GM12878 (cell line): Measurements from ENCODE around the gene ZNF462. TPM values are rescaled to one million over a fixed set of nuclear protein-coding genes. Genes with fewer than 3 reads are reported as not detected.

Experiments used
- ATAC-seq: fragments of 200-7000 bp; cut with Tn5 transposase; 3 replicates; pipeline ENCODE4 v1.9.1; 2020; ENCODE audit warnings: mild to moderate bottlenecking, moderate library complexity
- BruUV-seq: library from RNA; stranded (reverse); fragments of 400-500 nt; replicated peaks from 2 replicates; lab custom pipeline; 2021; lab: Mats Ljungman, UMichigan
- CTCF ChIA-PET: fragments of 300-600 bp; sonication (Branson Sonifier 250); formaldehyde crosslinking; extraction: SDS; loops from one replicate; lab custom pipeline; 2021; ENCODE audit warnings: inconsistent platforms; lab: Yijun Ruan, JAX
- POLR2A ChIA-PET: fragments of 350-600 bp; formaldehyde crosslinking; extraction: SDS; loops from one replicate; lab custom pipeline; 2021; ENCODE audit warnings: inconsistent platforms; lab: Charles Lee
- RAD21 ChIA-PET: fragments of 300-600 bp; sonication (Branson Sonifier 250); formaldehyde crosslinking; loops from one replicate; lab custom pipeline; 2023; ENCODE audit warnings: antibody characterized with exemption; ENCODE audit not compliant: unreplicated experiment; lab: Charles Lee
- SMC1A ChIA-PET: fragments of 300-600 bp; sonication (Branson Sonifier 250); formaldehyde crosslinking; loops from one replicate; lab custom pipeline; 2023; ENCODE audit not compliant: unreplicated experiment, uncharacterized antibody; lab: Charles Lee
- DNase-seq: peaks from one replicate; pipeline ENCODE4 v3.0.0-alpha.2; 2011; ENCODE audit warnings: low read depth, low spot score
- FAIRE-seq: peaks from 3 replicates; lab custom pipeline; 2011; peaks lifted over from hg19 to GRCh38; lab: Jason Lieb, UNC
- H2AFZ ChIP-seq: 2 replicates; pipeline ENCODE4 v1.6.0; 2011; ENCODE audit warnings: low read depth, low read length, control low read depth; ENCODE audit not compliant: control insufficient read depth
- H3K27ac ChIP-seq: 2 replicates; pipeline ENCODE4 v1.5.1; 2011; ENCODE audit warnings: control low read depth; ENCODE audit not compliant: control insufficient read depth, insufficient read depth
- H3K27me3 ChIP-seq, 2 experiments: replicated peaks in 1 of 2; 2 replicates each; pipeline versions ENCODE4 v1.6.0 to v1.6.1; 2011; ENCODE audit warnings: low read length in 1 of 2; ENCODE audit not compliant: control insufficient read depth in 2 of 2, insufficient read depth in 2 of 2
- H3K36me3 ChIP-seq, 2 experiments: 2 replicates each; pipeline ENCODE4 v1.5.1; 2011; ENCODE audit warnings: low read length in 1 of 2; ENCODE audit not compliant: control insufficient read depth in 2 of 2, insufficient read depth in 2 of 2
- H3K4me1 ChIP-seq: 2 replicates; pipeline ENCODE4 v1.6.1; 2011; ENCODE audit warnings: mild to moderate bottlenecking, low read length, moderate library complexity, mixed read lengths; ENCODE audit not compliant: control insufficient read depth, insufficient read depth
- H3K4me2 ChIP-seq: 2 replicates; pipeline ENCODE4 v1.6.0; 2011; ENCODE audit warnings: control low read depth; ENCODE audit not compliant: control insufficient read depth, insufficient read depth
- H3K4me3 ChIP-seq: fragments of 200-600 bp; sonication (generic); 2 replicates; pipeline ENCODE4 v1.5.1; 2016
- H3K79me2 ChIP-seq: 2 replicates; pipeline ENCODE4 v1.6.0; 2011; ENCODE audit warnings: low read length; ENCODE audit not compliant: control insufficient read depth, insufficient read depth
- H3K9ac ChIP-seq: 2 replicates; pipeline ENCODE4 v1.8.0; 2011; ENCODE audit warnings: low read length, control low read depth, mixed read lengths; ENCODE audit not compliant: control insufficient read depth, insufficient read depth
- H3K9me3 ChIP-seq: replicated peaks from 3 replicates; pipeline ENCODE4 v1.5.1; 2011; ENCODE audit warnings: mild to moderate bottlenecking, low read length; ENCODE audit not compliant: control insufficient read depth, insufficient read depth
- H4K20me1 ChIP-seq: 2 replicates; pipeline ENCODE4 v1.6.0; 2011; ENCODE audit not compliant: control insufficient read depth, insufficient read depth
- CBFB ChIP-seq: IDR thresholded peaks from 2 replicates; pipeline ENCODE4 v1.6.1; 2016; ENCODE audit warnings: antibody characterized with exemption, low read depth
- CEBPB ChIP-seq, 2 experiments: fragments of 150-350 bp in 1 of 2; IDR thresholded peaks; 2 replicates each; pipeline ENCODE4 v1.6.1; 2012 to 2014; ENCODE audit warnings: low read depth in 2 of 2, low read length in 2 of 2, borderline replicate concordance in 1 of 2, inconsistent platforms in 1 of 2
- CEBPZ ChIP-seq: fragments of 150-350 bp; IDR thresholded peaks from 2 replicates; pipeline ENCODE4 v1.6.1; 2016; ENCODE audit warnings: low read depth, low read length
- CREB1 ChIP-seq: IDR thresholded peaks from 2 replicates; pipeline ENCODE4 v1.6.1; 2012; ENCODE audit warnings: low read depth, mild to moderate bottlenecking, inconsistent platforms
- ETV6 ChIP-seq, 2 experiments: fragments of 450-650 bp in 1 of 2; IDR thresholded peaks in 1 of 2; conservative IDR thresholded peaks in 1 of 2; 2 replicates each; pipeline ENCODE4 v1.6.1; 2014; ENCODE audit warnings: antibody characterized with exemption in 1 of 2, borderline replicate concordance in 1 of 2, low read depth in 1 of 2, mild to moderate bottlenecking in 1 of 2, moderate library complexity in 1 of 2
- HCFC1 ChIP-seq: fragments of 150-350 bp; IDR thresholded peaks from 2 replicates; pipeline ENCODE4 v1.6.1; 2014; ENCODE audit warnings: low read length
- JUNB ChIP-seq: IDR thresholded peaks from 2 replicates; pipeline ENCODE4 v1.6.1; 2016; ENCODE audit warnings: antibody characterized with exemption, mild to moderate bottlenecking
- MLLT1 ChIP-seq: fragments of 450-650 bp; IDR thresholded peaks from 2 replicates; pipeline ENCODE4 v1.6.1; 2016; ENCODE audit warnings: mild to moderate bottlenecking
- NFYA ChIP-seq: IDR thresholded peaks from 2 replicates; pipeline ENCODE4 v1.6.1; 2011; ENCODE audit warnings: low read depth, mild to moderate bottlenecking, low read length, improper control_type of control experiment, borderline replicate concordance
- RAD51 ChIP-seq: fragments of 450-650 bp; IDR thresholded peaks from 2 replicates; pipeline ENCODE4 v1.6.1; 2016; ENCODE audit warnings: moderate library complexity, mild to moderate bottlenecking, inconsistent platforms
- RBBP5 ChIP-seq: fragments of 200-600 bp; sonication (generic); conservative IDR thresholded peaks from 2 replicates; pipeline ENCODE4 v1.6.1; 2016
- STAT3 ChIP-seq: IDR thresholded peaks from 2 replicates; pipeline ENCODE4 v1.6.1; 2011; ENCODE audit warnings: low read depth, low read length, improper control_type of control experiment
- ZBTB11 ChIP-seq: fragments of 450-650 bp; formaldehyde crosslinking; IDR thresholded peaks from 2 replicates; pipeline ENCODE4 v1.5.0; 2022; ENCODE audit warnings: mild to moderate bottlenecking, missing genetic modification characterization
- WGBS: methylation state at CpG from one replicate; pipeline ENCODE4 v1.1.6; 2016; ENCODE audit warnings: low lambda C conversion rate; ENCODE audit not compliant: insufficient replicate concordance, insufficient coverage; ENCODE audit errors: missing lambda C conversion rate; 5-methylcytosine and 5-hydroxymethylcytosine counted together
- in situ Hi-C: fragments of 300-500 bp; cut with MboI; formaldehyde crosslinking; loops from 9 replicates; pipeline ENCODE4 v1.14.3; 2018; ENCODE audit warnings: mixed read lengths
- intact Hi-C: fragments of 100-400 bp; cut with micrococcal nuclease; formaldehyde crosslinking; loops from one replicate; pipeline ENCODE4 v1.14.2; 2022; ENCODE audit not compliant: unreplicated experiment
- polyA plus RNA-seq, 11 experiments: library from polyadenylated mRNA; depleted of rRNA in 4 of 11; unstranded in 6 of 11; stranded (reverse) in 5 of 11; fragments of >200 nt; fragmentation: Nextera tagmentation in 4 of 11; fragmentation: Illumina TruSeq in 1 of 11; extraction: Ambion mirVana in 4 of 11; extraction: Trizol in 1 of 11; gene quantifications; 1 replicate in 1 of 11; 2 replicates in 10 of 11; pipeline versions ENCODE4 v1.2.1 to v1.2.3, GENCODE V29; 2011 to 2016; ENCODE audit warnings: inconsistent platforms in 2 of 11, missing spikeins in 2 of 11, low read depth in 1 of 11
- total RNA-seq, 4 experiments: library from RNA; depleted of rRNA in 3 of 4; stranded (reverse); fragments of >200 nt in 3 of 4; fragmentation: Illumina TruSeq in 1 of 4; extraction: Trizol in 1 of 4; gene quantifications; 2 replicates each; pipeline versions ENCODE4 v1.2.1 to v1.2.3, GENCODE V29; 2013 to 2021

Gene ZNF462
- total and polyA plus RNA-seq, 10 of the 15 experiments (the other 5 are each of a cell fraction or from before 2014, with no cell fraction given) = 0.27 to 13.7 (median 0.55) TPM

GRCh38 chr9:106868087-106868486 is 5.1 kb downstream of the ZNF462 start:
- CTCF ChIA-PET = interaction anchor here (0.8 to 6.0 kb wide), 6 partner anchors 14 to 1025 kb away, joined by 3 to 26 read pairs (median 4); no protein-coding TSS in a partner anchor
- SMC1A ChIA-PET = interaction anchor here (0.7 to 19.8 kb wide), 12 partner anchors 16 to 1007 kb away, joined by 3 to 219 read pairs (median 3); no protein-coding TSS in a partner anchor
- RAD21 ChIA-PET = interaction anchor here (1.1 to 5.9 kb wide), 7 partner anchors 12 to 114 kb away, joined by 3 to 80 read pairs (median 4); no protein-coding TSS in a partner anchor
- POLR2A ChIA-PET = interaction anchor here (0.6 to 1.9 kb wide), 4 partner anchors 9 to 112 kb away, joined by 4 to 8 read pairs (median 4); no protein-coding TSS in a partner anchor
- no peak overlapping the region for H3K4me2 ChIP-seq
- H3K79me2 ChIP-seq = no peaks in the 10 kb centered on the region
- H3K9ac ChIP-seq = no peak overlapping the region
- no peaks in the 10 kb centered on the region for H3K4me1 ChIP-seq
- no peak overlapping the region for H3K4me3 ChIP-seq
- peaks cover 0 to 2% of the 10 kb centered on the region in 2 experiments; a peak in 1 of 4 replicates for H3K27me3 ChIP-seq
- 0% methylated on average over 1 of the region's 1 CpG for WGBS
- no peaks in the 10 kb centered on the region; the same call in 1 of the 2 replicates for H4K20me1 ChIP-seq
- no peaks in the 10 kb centered on the region for H3K9me3 ChIP-seq
- DNase-seq (no peak), FAIRE-seq (no peak), ATAC-seq (no peak)
- H3K27ac ChIP-seq = no peak overlapping the region
- no peaks in the 10 kb centered on the region for H3K36me3 ChIP-seq
- intact Hi-C loops = loop anchor here (5.0 kb wide), 2 partner anchors 169 to 304 kb away; no protein-coding TSS in a partner anchor
- no TSS peak for BruUV-seq
- H2AFZ ChIP-seq = no peak overlapping the region
- in situ Hi-C loops = no loop called here
- TF ChIP-seq HCFC1 (no peak), MLLT1 (no peak), ETV6 (conservative IDR thresholded peaks at IDR 0.05 in 1 of 2, IDR thresholded peaks at IDR 0.05 in 1 of 2; ENCODE audit: borderline replicate concordance in 1 of 2, low read depth in 1 of 2) (no peak), JUNB (no peak), CEBPZ (no peak), CEBPB (IDR thresholded peaks at IDR 0.05; ENCODE audit: borderline replicate concordance in 1 of 2, low read depth in 2 of 2, low read length in 2 of 2) (no peak), CBFB (no peak), CREB1 (no peak), NFYA (no peak), ZBTB11 (CRISPR knock-in tag) (no peak), RBBP5 (no peak), STAT3 (no peak), RAD51 (no peak)
